Measurements from ENCODE around the gene TRIM26.

The TRIM26 gene

GRCh38 chr6:30158475-30159040, 54.6 kb downstream of the TRIM26 start:
- no peak overlapping the region for H3K4me3 ChIP-seq (ENCODE audit: low read length)
- H3K27ac ChIP-seq (ENCODE audit: low read depth, low read length), result no peak overlapping the region
- H3K27me3 ChIP-seq (ENCODE audit: insufficient read depth, low read length), result peaks cover 17% of the 10 kb centered on the region
- no peaks in the 10 kb centered on the region for H3K36me3 ChIP-seq (ENCODE audit: insufficient read depth, low read length)
- no peaks in the 10 kb centered on the region for H3K9me3 ChIP-seq (ENCODE audit: insufficient read depth, low read depth, low read length)
- H3K4me1 ChIP-seq (ENCODE audit: insufficient read depth, low read length), result no peaks in the 10 kb centered on the region
- WGBS, result 86% methylated on average over 3 of the region's 3 CpGs
- no peak overlapping the region for H3K9ac ChIP-seq (ENCODE audit: low read depth, low read length)

GRCh38 chr6:30157999-30158398, 55.2 kb downstream of the TRIM26 start:
- no peaks in the 10 kb centered on the region for H3K36me3 ChIP-seq (ENCODE audit: insufficient read depth, low read length)
- no peak overlapping the region for H3K27ac ChIP-seq (ENCODE audit: low read depth, low read length)
- no peaks in the 10 kb centered on the region for H3K4me1 ChIP-seq (ENCODE audit: insufficient read depth, low read length)
- 92% methylated on average over 2 of the region's 2 CpGs for WGBS
- H3K27me3 ChIP-seq (ENCODE audit: insufficient read depth, low read length), result peaks cover 18% of the 10 kb centered on the region
- H3K9me3 ChIP-seq (ENCODE audit: insufficient read depth, low read depth, low read length), result no peaks in the 10 kb centered on the region
- no peak overlapping the region for H3K9ac ChIP-seq (ENCODE audit: low read depth, low read length)
- no peak overlapping the region for H3K4me3 ChIP-seq (ENCODE audit: low read length)

DNA sequence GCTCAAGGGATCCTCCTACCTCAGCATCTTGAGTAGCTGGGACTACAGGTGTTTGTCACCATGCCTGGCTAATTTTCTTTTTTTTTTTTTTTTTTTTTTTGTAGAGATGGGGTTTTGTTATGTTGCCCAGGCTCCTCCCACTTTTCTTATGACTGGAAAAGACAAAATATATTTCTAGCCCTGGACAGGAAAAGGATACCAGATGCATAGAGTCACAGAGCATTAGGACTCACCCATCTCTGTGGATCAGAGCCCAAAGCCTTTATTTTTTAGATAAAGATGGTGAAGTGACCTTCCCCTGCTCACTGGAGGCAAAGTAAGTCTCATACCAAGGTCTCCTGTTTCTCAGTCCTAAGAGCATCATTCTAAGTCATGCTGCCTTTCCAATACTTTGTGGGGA, 55.6 kb downstream of the TRIM26 start:
- Histone ChIP-seq H3K27me3 (ENCODE audit: insufficient read depth, low read length) (peaks cover 18% of the 10 kb centered on the region), H3K4me1 (ENCODE audit: insufficient read depth, low read length) (no peaks in the 10 kb centered on the region), H3K4me3 (ENCODE audit: low read length) (no peak overlapping the region), H3K9ac (ENCODE audit: low read depth, low read length) (no peak overlapping the region), H3K27ac (ENCODE audit: low read depth, low read length) (no peak overlapping the region), H3K9me3 (ENCODE audit: insufficient read depth, low read depth, low read length) (no peaks in the 10 kb centered on the region), H3K36me3 (ENCODE audit: insufficient read depth, low read length) (no peaks in the 10 kb centered on the region)

GRCh38 chr6:30156774-30157173, 56.4 kb downstream of the TRIM26 start:
- no peaks in the 10 kb centered on the region for H3K9me3 ChIP-seq (ENCODE audit: insufficient read depth, low read depth, low read length)
- no peak overlapping the region for H3K4me3 ChIP-seq (ENCODE audit: low read length)
- H3K27me3 ChIP-seq (ENCODE audit: insufficient read depth, low read length), result peaks cover 18% of the 10 kb centered on the region
- no peaks in the 10 kb centered on the region for H3K4me1 ChIP-seq (ENCODE audit: insufficient read depth, low read length)
- H3K27ac ChIP-seq (ENCODE audit: low read depth, low read length), result no peak overlapping the region
- H3K9ac ChIP-seq (ENCODE audit: low read depth, low read length), result no peak overlapping the region
- H3K36me3 ChIP-seq (ENCODE audit: insufficient read depth, low read length), result no peaks in the 10 kb centered on the region
- 91% methylated on average over 9 of the region's 9 CpGs for WGBS

- Histone ChIP-seq H3K36me3 (ENCODE audit: insufficient read depth, low read length) (no peaks in the 10 kb centered on the region), H3K4me3 (ENCODE audit: low read length) (no peak overlapping the region)
- WGBS, result 86% methylated on average over 3 of the region's 4 CpGs
These were observed 57.0 kb downstream of the TRIM26 start for GRCh38 chr6:30156262-30156599.

DNA sequence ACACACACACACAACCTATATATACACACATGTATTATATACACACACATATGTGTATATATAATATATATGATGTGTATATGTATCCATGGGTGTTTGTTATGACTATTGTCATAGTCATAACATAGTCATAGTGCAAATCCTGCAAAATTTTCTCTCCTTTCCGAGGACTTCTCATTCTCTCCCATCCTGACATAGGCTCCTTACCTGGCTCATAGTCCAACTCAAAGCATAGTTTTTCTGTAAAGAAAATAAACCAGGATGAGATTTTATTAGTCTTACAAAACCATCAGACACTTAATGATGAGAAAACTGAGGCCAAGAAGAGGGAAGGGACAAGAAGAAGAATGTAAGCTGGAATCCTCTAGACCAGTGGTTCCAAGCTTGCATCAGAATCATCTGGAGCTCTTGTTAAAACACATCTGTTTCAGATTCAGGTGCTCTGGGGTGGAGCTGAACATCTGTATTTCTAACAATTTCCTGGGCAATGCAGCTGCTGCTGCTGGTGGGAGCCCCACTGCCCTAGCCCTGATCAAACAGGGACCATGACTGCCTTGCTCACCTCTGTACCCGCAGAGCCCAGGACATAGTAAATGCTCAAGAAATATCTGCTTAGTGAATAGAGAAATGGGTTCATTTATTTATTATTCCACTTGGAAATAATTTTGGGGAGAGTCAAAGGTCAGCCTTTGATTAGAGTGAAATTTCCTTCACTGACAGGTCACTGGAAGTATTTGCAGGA, 57.5 kb downstream of the TRIM26 start:
- no peaks in the 10 kb centered on the region for H3K36me3 ChIP-seq (ENCODE audit: insufficient read depth, low read length)
- no peak overlapping the region for H3K9ac ChIP-seq (ENCODE audit: low read depth, low read length)
- 100% methylated on average over 2 of the region's 2 CpGs for WGBS
- H3K4me3 ChIP-seq (ENCODE audit: low read length), result no peak overlapping the region
- no peaks in the 10 kb centered on the region for H3K9me3 ChIP-seq (ENCODE audit: insufficient read depth, low read depth, low read length)
- no peak overlapping the region for H3K27ac ChIP-seq (ENCODE audit: low read depth, low read length)
- no peaks in the 10 kb centered on the region for H3K4me1 ChIP-seq (ENCODE audit: insufficient read depth, low read length)
- peaks cover 18% of the 10 kb centered on the region for H3K27me3 ChIP-seq (ENCODE audit: insufficient read depth, low read length)

More at GRCh38 chr6:30156262-30156599, 57.0 kb downstream of the TRIM26 start:
- no peak overlapping the region for H3K9ac ChIP-seq (ENCODE audit: low read depth, low read length)
- peaks cover 18% of the 10 kb centered on the region for H3K27me3 ChIP-seq (ENCODE audit: insufficient read depth, low read length)
- H3K27ac ChIP-seq (ENCODE audit: low read depth, low read length), result no peak overlapping the region
- H3K4me1 ChIP-seq (ENCODE audit: insufficient read depth, low read length), result no peaks in the 10 kb centered on the region
- H3K9me3 ChIP-seq (ENCODE audit: insufficient read depth, low read depth, low read length), result no peaks in the 10 kb centered on the region

DNA sequence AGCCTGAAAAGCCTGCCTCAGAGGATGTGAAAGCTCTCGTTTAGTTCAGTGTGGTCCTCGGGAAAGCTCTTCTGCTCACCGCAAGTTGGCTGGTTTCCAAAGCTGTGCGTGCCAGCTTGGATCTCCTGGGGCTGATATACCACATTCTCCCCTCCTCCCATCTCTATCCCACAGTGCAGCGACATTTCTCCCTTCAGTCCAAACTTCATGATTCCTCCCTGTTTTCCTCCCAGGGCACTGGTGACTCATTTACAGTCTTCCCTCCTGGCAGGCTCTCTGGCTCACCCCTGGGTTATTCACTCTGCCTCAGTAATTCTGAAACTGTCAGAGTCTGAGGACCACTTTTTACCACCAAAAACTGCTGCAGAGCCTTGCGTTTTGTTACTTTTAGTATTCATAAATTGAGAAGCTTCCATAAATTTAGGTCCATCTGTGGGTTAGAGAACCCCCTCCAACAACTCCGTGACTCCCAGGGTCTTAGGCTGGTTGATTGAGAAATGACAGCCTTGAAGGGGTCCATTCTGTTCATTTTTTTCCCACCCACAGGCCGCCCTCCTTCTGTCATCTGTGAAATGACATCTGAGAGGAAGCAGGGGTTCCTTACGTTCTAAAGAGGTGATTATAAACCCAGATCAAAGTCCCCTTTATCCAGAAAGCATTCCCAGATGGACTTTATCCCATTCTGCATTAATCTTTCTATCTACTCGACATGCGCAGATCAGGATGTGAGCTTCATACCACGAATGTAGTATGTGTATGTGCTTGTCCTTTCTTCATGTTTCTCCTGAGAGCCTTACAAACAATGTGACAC, 58.3 kb downstream of the TRIM26 start:
- no peaks in the 10 kb centered on the region for H3K36me3 ChIP-seq (ENCODE audit: insufficient read depth, low read length)
- 87% methylated on average over 10 of the region's 12 CpGs for WGBS
- no peak overlapping the region for H3K27ac ChIP-seq (ENCODE audit: low read depth, low read length)
- peaks cover 18% of the 10 kb centered on the region for H3K27me3 ChIP-seq (ENCODE audit: insufficient read depth, low read length)
- no peaks in the 10 kb centered on the region for H3K4me1 ChIP-seq (ENCODE audit: insufficient read depth, low read length)
- no peak overlapping the region for H3K4me3 ChIP-seq (ENCODE audit: low read length)
- H3K9ac ChIP-seq (ENCODE audit: low read depth, low read length), result no peak overlapping the region
- no peaks in the 10 kb centered on the region for H3K9me3 ChIP-seq (ENCODE audit: insufficient read depth, low read depth, low read length)

DNA sequence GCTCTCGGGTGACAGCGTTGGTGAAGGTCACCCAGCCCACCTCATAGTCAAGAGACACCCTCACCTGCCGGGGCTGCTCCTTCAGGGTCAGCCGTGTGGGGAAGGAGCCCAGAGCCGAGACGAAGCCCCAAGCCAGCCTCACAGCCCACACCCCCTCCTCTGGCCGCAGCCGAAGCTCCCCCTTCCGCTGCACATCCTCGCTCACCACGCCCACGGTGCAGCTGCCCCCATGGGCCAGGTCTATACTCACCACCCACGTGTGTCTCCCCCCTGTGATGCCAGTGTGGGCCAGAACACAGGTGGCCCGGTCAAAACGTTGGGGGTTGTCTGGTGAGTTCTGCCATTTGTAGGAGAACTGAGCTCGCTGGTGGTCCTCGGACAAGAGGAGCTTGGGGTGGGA, 59.1 kb downstream of the TRIM26 start:
- Histone ChIP-seq H3K27ac (ENCODE audit: low read depth, low read length) (no peak overlapping the region), H3K9ac (ENCODE audit: low read depth, low read length) (no peak overlapping the region)
- 92% methylated on average over 17 of the region's 17 CpGs for WGBS

DNA sequence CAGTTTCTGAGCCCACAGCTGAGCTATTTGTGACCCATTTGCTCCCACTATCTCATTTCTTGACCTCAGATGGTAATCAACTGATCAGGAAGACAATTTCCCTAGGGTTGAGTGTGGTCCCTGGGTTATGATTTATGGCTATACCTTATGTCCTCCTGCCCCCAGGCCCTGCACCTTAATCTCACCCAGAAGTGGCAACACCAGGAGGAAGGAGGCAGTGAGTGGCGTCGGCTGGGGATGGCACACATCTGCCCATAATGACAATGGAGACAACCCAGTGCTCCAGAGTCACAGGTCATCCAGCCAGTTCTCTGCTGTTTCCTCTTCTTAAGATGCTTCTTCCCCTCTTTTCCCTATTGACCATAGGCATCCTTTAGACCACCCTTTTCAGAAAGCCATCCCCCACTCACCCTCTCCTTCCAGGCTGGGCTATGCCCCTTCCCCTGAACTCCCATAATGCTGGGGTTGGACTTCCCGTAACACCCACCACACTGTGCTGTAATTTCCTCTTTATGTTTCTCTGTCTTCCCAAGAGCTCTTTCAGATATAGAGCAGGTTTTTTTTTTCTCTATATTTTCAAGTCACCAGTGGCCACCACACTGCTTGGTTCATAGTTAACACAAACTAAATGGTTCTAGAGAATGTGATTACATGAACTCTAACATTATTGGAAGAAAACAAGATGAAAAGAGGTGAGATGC, 60.1 kb downstream of the TRIM26 start:
- Histone ChIP-seq H3K4me1 (ENCODE audit: insufficient read depth, low read length) (no peaks in the 10 kb centered on the region), H3K9ac (ENCODE audit: low read depth, low read length) (no peak overlapping the region), H3K4me3 (ENCODE audit: low read length) (no peak overlapping the region), H3K36me3 (ENCODE audit: insufficient read depth, low read length) (no peaks in the 10 kb centered on the region), H3K27me3 (ENCODE audit: insufficient read depth, low read length) (peaks cover 8% of the 10 kb centered on the region; the same call in 1 of the 2 replicates), H3K9me3 (ENCODE audit: insufficient read depth, low read depth, low read length) (no peaks in the 10 kb centered on the region), H3K27ac (ENCODE audit: low read depth, low read length) (no peak overlapping the region)
- 94% methylated on average over 3 of the region's 3 CpGs for WGBS

More for the DNA sequence above, 59.1 kb downstream of the TRIM26 start:
- H3K27me3 ChIP-seq (ENCODE audit: insufficient read depth, low read length), result peaks cover 14% of the 10 kb centered on the region
- H3K4me1 ChIP-seq (ENCODE audit: insufficient read depth, low read length), result no peaks in the 10 kb centered on the region
- H3K9me3 ChIP-seq (ENCODE audit: insufficient read depth, low read depth, low read length), result no peaks in the 10 kb centered on the region
- H3K36me3 ChIP-seq (ENCODE audit: insufficient read depth, low read length), result no peaks in the 10 kb centered on the region
- H3K4me3 ChIP-seq (ENCODE audit: low read length), result no peak overlapping the region

DNA sequence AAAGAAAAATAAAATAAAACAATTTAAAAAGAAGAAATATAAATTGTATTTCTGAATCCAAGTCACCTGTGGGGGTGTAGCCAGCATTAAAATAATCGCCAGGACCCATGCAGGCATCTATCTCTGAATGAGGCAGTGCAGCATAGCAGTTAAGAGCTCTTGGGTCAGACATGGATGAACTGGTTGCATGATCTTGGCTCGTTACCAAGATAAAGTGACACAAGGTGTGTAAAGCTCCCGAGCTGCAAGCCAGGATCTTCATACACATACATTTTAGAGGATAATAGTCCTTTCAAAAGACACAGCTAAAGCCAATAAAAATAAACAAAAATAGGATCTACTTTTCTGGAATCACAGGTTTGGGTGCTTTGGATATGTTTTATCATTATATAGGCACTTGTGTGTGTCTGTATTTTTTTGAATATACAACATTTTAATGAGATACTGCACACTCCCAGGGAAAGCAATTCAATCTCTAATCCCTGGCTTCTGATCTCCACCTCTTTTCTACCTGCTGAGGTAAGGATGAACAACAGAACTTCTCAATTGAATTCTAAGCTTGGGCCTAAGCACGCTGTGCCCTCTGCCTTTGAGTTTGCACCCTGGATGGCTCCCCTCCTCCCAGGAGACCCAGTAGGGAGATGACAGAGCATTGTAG, 61.1 kb downstream of the TRIM26 start:
- WGBS, result 80% methylated on average over 4 of the region's 4 CpGs
- H3K9me3 ChIP-seq (ENCODE audit: insufficient read depth, low read depth, low read length), result no peaks in the 10 kb centered on the region
- no peaks in the 10 kb centered on the region for H3K4me1 ChIP-seq (ENCODE audit: insufficient read depth, low read length)
- H3K27ac ChIP-seq (ENCODE audit: low read depth, low read length), result no peak overlapping the region
- H3K27me3 ChIP-seq (ENCODE audit: insufficient read depth, low read length), result peaks cover 5% of the 10 kb centered on the region; the same call in 1 of the 2 replicates
- no peaks in the 10 kb centered on the region for H3K36me3 ChIP-seq (ENCODE audit: insufficient read depth, low read length)
- H3K9ac ChIP-seq (ENCODE audit: low read depth, low read length), result no peak overlapping the region
- H3K4me3 ChIP-seq (ENCODE audit: low read length), result no peak overlapping the region

Measured in HUES64 (cell line).